SK-N-SH (cell line): ENCODE data around the gene HOTAIR. TPM values are rescaled to one million over a fixed set of nuclear protein-coding genes. Genes with fewer than 3 reads are reported as not detected.

Experiments
- CTCF ChIA-PET: fragments of 300-600, 350-600 bp; formaldehyde crosslinking; extraction: SDS; loops from one replicate; lab custom pipeline; 2021; lab: Yijun Ruan, JAX
- POLR2A ChIA-PET: fragments of 350-600 bp; sonication (Branson Sonifier 250); formaldehyde crosslinking; extraction: SDS; loops from one replicate; lab custom pipeline; 2020; ENCODE audit warnings: antibody characterized with exemption, inconsistent platforms; lab: Yijun Ruan, JAX
- DNase-seq: peaks from one replicate; pipeline ENCODE4 v3.0.0; 2012
- H2AFZ ChIP-seq: fragments of 200-600 bp; sonication (generic); 2 replicates; pipeline ENCODE4 v1.8.1; 2016; ENCODE audit warnings: antibody characterized with exemption, mild to moderate bottlenecking, low read depth
- H3F3A ChIP-seq: fragments of 200-600 bp; sonication (generic); replicated peaks from 2 replicates; pipeline ENCODE3; 2016; ENCODE audit warnings: antibody characterized with exemption, mild to moderate bottlenecking; ENCODE audit not compliant: insufficient read depth
- H3K27ac ChIP-seq, 2 experiments: fragments of 200-500 bp in 1 of 2; fragments of 200-600 bp in 1 of 2; sonication (Bioruptor generic) in 1 of 2; sonication (generic), shearing (Covaris generic) in 1 of 2; 2 replicates each; pipeline versions ENCODE4 v1.5.1 to v1.6.1; 2014 to 2016; ENCODE audit warnings: low read depth in 2 of 2, inconsistent platforms in 1 of 2, low read length in 1 of 2, mild to moderate bottlenecking in 1 of 2, mixed read lengths in 1 of 2
- H3K27me3 ChIP-seq: fragments of 200-600 bp; sonication (generic), shearing (Covaris generic); 2 replicates; pipeline ENCODE4 v1.6.1; 2016; ENCODE audit warnings: mixed run types; ENCODE audit not compliant: insufficient read depth
- H3K36me3 ChIP-seq, 2 experiments: fragments of 200-500 bp in 1 of 2; fragments of 200-600 bp in 1 of 2; sonication (Bioruptor generic) in 1 of 2; sonication (generic) in 1 of 2; replicated peaks in 1 of 2; 2 replicates each; pipeline versions ENCODE3 to v1.5.1; 2014 to 2016; ENCODE audit warnings: low read length in 1 of 2, mild to moderate bottlenecking in 1 of 2; ENCODE audit not compliant: insufficient read depth in 2 of 2, control insufficient read depth in 1 of 2
- H3K4me1 ChIP-seq, 2 experiments: fragments of 200-500 bp in 1 of 2; fragments of 200-600 bp in 1 of 2; sonication (Bioruptor generic) in 1 of 2; sonication (generic), shearing (Covaris generic) in 1 of 2; 2 replicates each; pipeline versions ENCODE4 v1.5.1 to v1.6.1; 2014 to 2016; ENCODE audit warnings: low read depth in 1 of 2, low read length in 1 of 2, mixed run types in 1 of 2; ENCODE audit not compliant: insufficient read depth in 2 of 2, control insufficient read depth in 1 of 2
- H3K4me2 ChIP-seq: fragments of 200-600 bp; sonication (generic), shearing (Covaris generic); 2 replicates; pipeline ENCODE4 v1.6.1; 2017; ENCODE audit warnings: mixed run types
- H3K4me3 ChIP-seq, 2 experiments: fragments of 200-500 bp in 1 of 2; fragments of 200-600 bp in 1 of 2; sonication (Bioruptor generic) in 1 of 2; sonication (generic), shearing (Covaris generic) in 1 of 2; 2 replicates each; pipeline versions ENCODE4 v1.5.1 to v1.8.1; 2014 to 2016; ENCODE audit warnings: low read depth in 2 of 2, inconsistent platforms in 1 of 2, low read length in 1 of 2, mild to moderate bottlenecking in 1 of 2, mixed read lengths in 1 of 2, moderate library complexity in 1 of 2
- H3K79me2 ChIP-seq: fragments of 200-600 bp; sonication (generic); 2 replicates; pipeline ENCODE4 v1.8.1; 2017; ENCODE audit warnings: mild to moderate bottlenecking; ENCODE audit not compliant: insufficient read depth
- H3K9ac ChIP-seq: fragments of 200-600 bp; sonication (generic); 2 replicates; pipeline ENCODE4 v1.6.1; 2017; ENCODE audit warnings: mixed run types
- H3K9me2 ChIP-seq: fragments of 200-600 bp; sonication (generic); 2 replicates; pipeline ENCODE4 v1.6.1; 2017; ENCODE audit warnings: mixed run types
- H3K9me3 ChIP-seq: fragments of 200-600 bp; sonication (generic); 2 replicates; pipeline ENCODE4 v1.6.1; 2017; ENCODE audit warnings: mixed run types, mild to moderate bottlenecking, moderate library complexity
- H4K20me1 ChIP-seq: fragments of 200-600 bp; sonication (generic); 2 replicates; pipeline ENCODE4 v1.6.1; 2017; ENCODE audit warnings: mild to moderate bottlenecking, mixed run types; ENCODE audit not compliant: insufficient read depth
- FOSL2 ChIP-seq: IDR thresholded peaks from 2 replicates; pipeline ENCODE4 v1.4.0; 2012; ENCODE audit warnings: low read depth, mild to moderate bottlenecking, moderate library complexity, borderline replicate concordance
- FOXM1 ChIP-seq: IDR thresholded peaks from 2 replicates; pipeline ENCODE4 v1.4.0; 2012; ENCODE audit warnings: low read depth, mild to moderate bottlenecking
- GABPA ChIP-seq: IDR thresholded peaks from 2 replicates; pipeline ENCODE4 v1.4.0; 2012; ENCODE audit warnings: low read depth, mild to moderate bottlenecking
- JUND ChIP-seq: IDR thresholded peaks from 2 replicates; pipeline ENCODE4 v1.4.0; 2012
- NFIC ChIP-seq: IDR thresholded peaks from 2 replicates; pipeline ENCODE4 v1.4.0; 2012; ENCODE audit warnings: borderline replicate concordance
- RAD21 ChIP-seq: IDR thresholded peaks from 2 replicates; pipeline ENCODE4 v1.6.1; 2012; ENCODE audit warnings: mild to moderate bottlenecking, low read length
- RXRA ChIP-seq: IDR thresholded peaks from 2 replicates; pipeline ENCODE4 v1.4.0; 2012; ENCODE audit warnings: low read depth, mild to moderate bottlenecking, borderline replicate concordance
- TCF12 ChIP-seq: IDR thresholded peaks from 2 replicates; pipeline ENCODE4 v1.4.0; 2012
- WGBS: methylation state at CpG from one replicate; pipeline ENCODE4 v1.1.6; 2017; ENCODE audit warnings: low lambda C conversion rate; 5-methylcytosine and 5-hydroxymethylcytosine counted together
- polyA plus RNA-seq, 3 experiments: library from polyadenylated mRNA; depleted of rRNA; stranded (reverse); fragments of >200 nt; gene quantifications; 2 replicates each; pipeline ENCODE4 v1.2.3, GENCODE V29; 2012
- small RNA-seq, 7 experiments: library from RNA; depleted of rRNA; stranded (forward); fragments of <200 nt; gene quantifications; one replicate each; pipeline ENCODE3, GENCODE V24; 2012

HOTAIR gene
- polyA plus RNA-seq, 1 of the 3 experiments (the other 2 are of a cell fraction), result not detected

DNA sequence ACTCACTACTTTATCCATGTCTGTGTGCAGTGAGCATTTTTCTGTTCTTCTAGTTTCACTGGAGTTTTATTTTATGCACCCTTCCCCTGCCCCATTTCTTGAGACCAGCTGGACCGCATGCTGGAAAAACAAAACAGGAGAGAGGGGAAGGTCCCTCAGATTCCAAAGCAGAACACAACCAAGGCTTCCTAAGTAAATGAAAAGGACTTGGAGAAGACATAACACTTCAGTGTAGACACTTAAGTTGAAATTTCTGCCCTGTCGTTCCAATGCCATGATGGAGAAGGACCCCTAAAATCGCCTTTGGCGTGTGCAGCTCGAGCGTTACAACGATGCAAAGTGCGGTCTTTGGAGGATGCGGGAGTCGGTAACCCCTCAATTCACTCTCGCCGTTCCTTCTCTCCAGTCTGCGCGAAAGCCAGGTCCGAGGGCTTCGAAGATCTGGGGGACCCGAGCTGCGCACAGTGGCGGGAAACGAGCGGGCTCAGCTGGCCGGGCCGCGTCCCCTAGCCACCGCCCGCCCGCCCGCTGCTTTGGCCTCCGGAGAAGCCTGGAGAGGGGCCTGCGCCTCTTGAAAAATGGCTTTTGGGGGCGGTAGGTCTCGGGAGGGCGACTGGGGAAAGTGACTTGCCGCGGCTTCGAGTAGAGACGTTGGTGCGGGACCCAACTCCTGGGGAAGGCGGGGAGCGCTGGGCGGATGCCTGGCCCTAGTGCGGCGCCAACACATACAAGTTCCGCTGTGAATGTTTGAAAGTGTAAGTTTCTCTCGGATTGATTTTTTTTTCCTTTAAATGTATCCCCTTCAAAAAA is 47.3 kb downstream of the HOTAIR start:
- DNase-seq, result no peak
- Histone ChIP-seq H3K9me3 (no peaks in the 10 kb centered on the region), H3K9me2 (no peaks in the 10 kb centered on the region), H3K9ac (no peak overlapping the region), H4K20me1 (no peaks in the 10 kb centered on the region), H2AFZ (no peak overlapping the region), H3K4me1 (no peaks in the 10 kb centered on the region), H3K36me3 (no peaks in the 10 kb centered on the region), H3K4me2 (no peak overlapping the region), H3K79me2 (no peaks in the 10 kb centered on the region), H3K27me3 (peaks cover 93% of the 10 kb centered on the region), H3F3A (no peaks in the 10 kb centered on the region), H3K4me3 (no peak overlapping the region), H3K27ac (no peak overlapping the region)
- no peak for TF ChIP-seq GABPA
- POLR2A ChIA-PET, result no interaction called here
- CTCF ChIA-PET, result interaction anchor here (1.2 kb wide), 1 partner anchor 288 kb away, joined by 4 read pairs; no protein-coding TSS in a partner anchor
- 35% methylated on average over 35 of the region's 45 CpGs for WGBS

DNA sequence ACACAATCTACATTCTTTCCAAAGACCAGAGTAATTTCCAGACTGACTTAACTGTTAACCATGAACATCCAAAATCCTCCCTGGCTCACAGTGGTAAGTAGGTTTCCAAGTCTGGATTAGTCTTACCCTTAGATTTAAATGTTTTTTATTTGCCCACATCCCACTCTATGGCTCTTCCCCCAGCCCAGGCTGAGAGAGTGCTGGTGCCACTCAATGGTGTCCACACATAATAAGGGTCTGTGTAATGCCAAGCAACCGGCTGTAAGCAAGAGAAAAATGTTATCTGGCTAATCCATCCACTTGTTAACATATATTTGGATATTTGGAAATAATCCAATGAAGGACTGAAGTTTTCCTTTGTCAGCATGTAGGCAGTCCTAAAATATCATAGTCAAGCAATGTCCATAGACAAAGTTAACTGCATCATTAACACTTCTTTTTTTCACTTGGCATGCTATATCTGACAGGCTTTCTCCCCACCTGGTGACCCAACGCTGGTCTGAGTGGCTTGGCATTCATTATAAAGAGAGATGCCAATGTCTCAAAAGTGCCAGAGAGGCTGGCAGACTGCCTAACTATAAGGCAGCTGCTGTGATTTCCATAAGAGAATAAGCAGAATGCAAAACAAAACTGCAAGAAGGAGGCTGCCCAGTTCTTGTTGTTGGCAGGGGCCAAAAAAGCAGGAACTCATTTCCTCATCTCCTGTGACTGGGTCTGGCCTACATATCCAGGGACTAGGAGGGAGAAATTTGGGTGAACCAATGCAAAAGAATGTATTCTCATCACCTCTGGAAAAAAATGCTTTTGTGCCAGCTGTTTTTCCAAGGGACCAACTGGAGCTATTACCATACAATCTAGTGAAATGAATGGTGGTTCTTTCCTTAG is 50.0 kb downstream of the HOTAIR start:
- H3K27me3 ChIP-seq, result peaks cover 69% of the 10 kb centered on the region
- H3K9me2 ChIP-seq, result no peaks in the 10 kb centered on the region
- no peak overlapping the region for H3K4me3 ChIP-seq
- 5% methylated on average over 2 of the region's 2 CpGs for WGBS
- H3K4me2 ChIP-seq, result no peak overlapping the region
- H3K79me2 ChIP-seq, result no peaks in the 10 kb centered on the region
- DNase-seq, result no peak
- H2AFZ ChIP-seq, result no peak overlapping the region
- H3K27ac ChIP-seq, result no peak overlapping the region
- no peaks in the 10 kb centered on the region for H3K36me3 ChIP-seq
- H3K4me1 ChIP-seq, result no peaks in the 10 kb centered on the region
- H3F3A ChIP-seq, result no peaks in the 10 kb centered on the region
- H3K9me3 ChIP-seq, result no peaks in the 10 kb centered on the region
- no peaks in the 10 kb centered on the region for H4K20me1 ChIP-seq
- ChIA-PET POLR2A (no interaction called here), CTCF (interaction anchor here (1.5 to 1.7 kb wide), 2 partner anchors 14 to 16 kb away, joined by 4 to 5 read pairs; partner anchors contain the start of gene HOXC13)
- H3K9ac ChIP-seq, result no peak overlapping the region
- TF ChIP-seq FOXM1 (no peak), TCF12 (no peak), RAD21 (no peak), GABPA (no peak), FOSL2 (no peak), NFIC (no peak)

DNA sequence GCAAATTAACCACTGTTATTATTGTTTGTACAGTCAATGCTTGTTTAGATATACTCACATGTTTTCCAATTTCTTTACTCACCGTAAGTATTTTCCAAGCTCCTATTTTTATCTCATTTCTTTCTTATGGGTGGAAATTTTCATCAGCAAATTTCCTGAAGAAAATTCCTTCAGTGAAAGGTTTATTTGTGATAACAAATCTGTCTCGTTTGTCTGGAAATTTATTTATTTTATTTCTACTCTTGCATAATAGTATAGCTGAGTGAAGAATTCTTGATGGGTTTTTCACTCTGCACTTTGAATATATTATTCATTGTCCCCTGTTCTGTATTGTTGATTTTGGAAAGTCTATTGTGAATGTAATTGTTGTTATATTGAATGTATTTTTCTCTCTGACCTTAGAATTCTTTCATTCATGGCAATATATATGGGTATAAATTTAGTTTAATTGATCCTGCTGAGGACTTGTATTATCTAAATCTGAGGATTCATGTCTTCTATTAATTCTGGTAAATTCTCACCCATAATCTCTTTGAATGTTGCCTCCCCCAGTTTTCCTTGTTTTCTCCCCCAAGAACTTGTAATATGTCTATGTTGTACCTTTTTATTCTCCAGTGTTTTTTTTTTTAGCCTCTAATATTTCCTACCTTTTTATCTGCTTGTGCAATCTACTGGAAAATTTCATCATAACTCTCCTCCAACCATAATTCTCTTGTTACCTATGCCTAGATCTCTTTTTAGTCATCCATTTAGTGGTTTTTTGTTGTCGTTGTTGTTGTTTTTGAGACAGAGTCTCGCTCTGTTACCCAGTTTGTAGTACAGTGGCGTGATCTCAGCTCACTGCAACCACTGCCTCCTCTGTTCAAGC is 57.7 kb downstream of the HOTAIR start:
- Histone ChIP-seq H3K4me3 (no peak overlapping the region), H3K27me3 (peaks cover 51% of the 10 kb centered on the region), H3K27ac (no peak overlapping the region), H3K4me2 (no peak overlapping the region), H3K9ac (no peak overlapping the region), H3K4me1 (no peaks in the 10 kb centered on the region), H4K20me1 (no peaks in the 10 kb centered on the region), H3K79me2 (no peaks in the 10 kb centered on the region), H3K9me3 (no peaks in the 10 kb centered on the region), H2AFZ (no peak overlapping the region), H3F3A (no peaks in the 10 kb centered on the region), H3K9me2 (no peaks in the 10 kb centered on the region)
- POLR2A ChIA-PET, result no interaction called here
- WGBS, result 19% methylated on average over 5 of the region's 5 CpGs
- DNase-seq, result no peak
- CTCF ChIA-PET, result interaction anchor here (1.3 kb wide), 1 partner anchor 215 kb away, joined by 6 read pairs; no protein-coding TSS in a partner anchor
- TF ChIP-seq RXRA (no peak), JUND (no peak), TCF12 (no peak)
- TF ChIP-seq, all 33 proteins: peak for 0
- H3K36me3 ChIP-seq, result no peaks in the 10 kb centered on the region

Small RNAs within 50 kb of the gene (small RNA-seq; reads per million reads assigned to genes)
- gene AC012531.3 (0 reads per million in 7 experiments), gene AC012531.4 (0 reads per million in 7 experiments), gene MIR196A2 (0 reads per million in 7 experiments), gene RF01905 (0 reads per million in 7 experiments), gene RF01906 (0 reads per million in 7 experiments)

Other genes starting within 250 kb of the HOTAIR start
- gene CALCOCO1, start 247.5 kb downstream of the HOTAIR start, polyA plus RNA-seq (2012; rRNA removed), result 72.1 and 130 TPM in 2 replicates
- not detected in 2 replicates for gene CISTR, start 223.0 kb downstream of the HOTAIR start, polyA plus RNA-seq (2012; rRNA removed)
- gene HOXC13, start 36.1 kb downstream of the HOTAIR start, polyA plus RNA-seq (2012; rRNA removed), result not detected in 2 replicates
- not detected in 2 replicates for gene HOXC12, start 20.1 kb downstream of the HOTAIR start, polyA plus RNA-seq (2012; rRNA removed)
- not detected in 2 replicates for gene HOXC11, start 1.8 kb downstream of the HOTAIR start, polyA plus RNA-seq (2012; rRNA removed)
- gene HOXC10, start 10.2 kb upstream of the HOTAIR start, polyA plus RNA-seq (2012; rRNA removed), result 0.03 and 0.08 TPM in 2 replicates
- gene HOXC9, start 25.2 kb upstream of the HOTAIR start, polyA plus RNA-seq (2012; rRNA removed), result 1.2 and 1.9 TPM in 2 replicates
- gene HOXC8, start 34.0 kb upstream of the HOTAIR start, polyA plus RNA-seq (2012; rRNA removed), result 1.7 and 1.8 TPM in 2 replicates
- 6.1 and 9.1 TPM in 2 replicates for gene HOXC6, start 53.5 kb upstream of the HOTAIR start, polyA plus RNA-seq (2012; rRNA removed)
- 1.5 and 2.1 TPM in 2 replicates for gene HOXC5, start 58.1 kb upstream of the HOTAIR start, polyA plus RNA-seq (2012; rRNA removed)
- 1.6 and 3.7 TPM in 2 replicates for gene HOXC4, start 78.9 kb upstream of the HOTAIR start, polyA plus RNA-seq (2012; rRNA removed)
- 61.3 and 78.4 TPM in 2 replicates for gene SMUG1, start 214.0 kb upstream of the HOTAIR start, polyA plus RNA-seq (2012; rRNA removed)